HEK293T (cell line): ENCODE data around the gene SPRYD3.
"Not testable (repeated sequence)": the region's sequence is repeated elsewhere in the genome, so short reads cannot be mapped to it uniquely, and the experiment has no call there.

Experiments used
- CTCF ChIA-PET: fragments of 350-600 bp; formaldehyde crosslinking; extraction: SDS; loops from one replicate; lab custom pipeline; 2021; ENCODE audit warnings: antibody characterized with exemption, inconsistent platforms; lab: Yijun Ruan, JAX
- POLR2A ChIA-PET: fragments of 350-600 bp; formaldehyde crosslinking; extraction: SDS; loops from one replicate; lab custom pipeline; 2020; ENCODE audit warnings: antibody characterized with exemption, inconsistent platforms; lab: Yijun Ruan, JAX
- DNase-seq: peaks from one replicate; pipeline ENCODE4 v3.0.0; 2012; ENCODE audit warnings: mixed read lengths; ENCODE audit errors: extremely low spot score
- ARNT ChIP-seq: fragments of 450-650 bp; IDR thresholded peaks from 2 replicates; pipeline ENCODE4 v1.6.1; 2017; ENCODE audit warnings: mild to moderate bottlenecking
- BHLHE40 ChIP-seq: fragments of 450-650 bp; IDR thresholded peaks from 2 replicates; pipeline ENCODE4 v1.6.1; 2016; ENCODE audit warnings: mild to moderate bottlenecking, moderate library complexity, borderline replicate concordance
- CTBP1 ChIP-seq: fragments of 450-650 bp; IDR thresholded peaks from 2 replicates; pipeline ENCODE4 v1.6.1; 2016; ENCODE audit warnings: borderline replicate concordance
- ELF4 ChIP-seq: fragments of 450-650 bp; IDR thresholded peaks from 2 replicates; pipeline ENCODE4 v1.6.1; 2017; ENCODE audit warnings: antibody characterized with exemption
- FOXA1 ChIP-seq: fragments of 450-650 bp; IDR thresholded peaks from 2 replicates; pipeline ENCODE4 v1.6.1; 2016; ENCODE audit warnings: mild to moderate bottlenecking
- FOXK2 ChIP-seq: fragments of 450-650 bp; IDR thresholded peaks from 2 replicates; pipeline ENCODE4 v1.6.1; 2016; ENCODE audit warnings: mild to moderate bottlenecking
- FOXM1 ChIP-seq: fragments of 450-650 bp; IDR thresholded peaks from 2 replicates; pipeline ENCODE4 v1.6.1; 2017; ENCODE audit warnings: mild to moderate bottlenecking, borderline replicate concordance
- HDGF ChIP-seq: fragments of 450-650 bp; IDR thresholded peaks from 2 replicates; pipeline ENCODE4 v1.6.1; 2017; ENCODE audit warnings: antibody characterized with exemption, borderline replicate concordance
- L3MBTL2 ChIP-seq: fragments of 450-650 bp; conservative IDR thresholded peaks from 2 replicates; pipeline ENCODE4 v1.6.1; 2016; ENCODE audit warnings: mild to moderate bottlenecking
- LEF1 ChIP-seq: fragments of 450-650 bp; IDR thresholded peaks from 2 replicates; pipeline ENCODE4 v1.6.1; 2017; ENCODE audit warnings: mild to moderate bottlenecking, borderline replicate concordance
- NFRKB ChIP-seq: fragments of 450-650 bp; IDR thresholded peaks from 2 replicates; pipeline ENCODE4 v1.6.1; 2016; ENCODE audit warnings: mild to moderate bottlenecking, moderate library complexity
- PKNOX1 ChIP-seq: fragments of 450-650 bp; IDR thresholded peaks from 2 replicates; pipeline ENCODE4 v1.6.1; 2016
- SP1 ChIP-seq: fragments of 450-650 bp; IDR thresholded peaks from 2 replicates; pipeline ENCODE4 v1.6.1; 2017
- SUZ12 ChIP-seq: fragments of 450-650 bp; IDR thresholded peaks from 2 replicates; pipeline ENCODE4 v1.6.1; 2016; ENCODE audit warnings: mild to moderate bottlenecking
- TARDBP ChIP-seq: fragments of 450-650 bp; IDR thresholded peaks from 2 replicates; pipeline ENCODE4 v1.6.1; 2016
- ZNF384 ChIP-seq: fragments of 450-650 bp; IDR thresholded peaks from 2 replicates; pipeline ENCODE4 v1.6.1; 2016

The SPRYD3 gene

GRCh38 chr12:53113951-53114350 is 34.8 kb upstream of the SPRYD3 start:
- ChIA-PET POLR2A (no interaction called here), CTCF (no interaction called here)
- no peak for DNase-seq
- no peak for TF ChIP-seq ARNT
- no peak for TF ChIP-seq PKNOX1
- no peak for TF ChIP-seq FOXK2
- no peak for TF ChIP-seq LEF1
- TF ChIP-seq FOXM1 = no peak
- no peak for TF ChIP-seq HDGF
- TF ChIP-seq SUZ12 = no peak
- TF ChIP-seq FOXA1 = no peak
- no peak for TF ChIP-seq CTBP1
- no peak for TF ChIP-seq L3MBTL2
- no peak for TF ChIP-seq SP1
- TF ChIP-seq ELF4 = no peak
- TF ChIP-seq NFRKB = no peak
- TF ChIP-seq ZNF384 = no peak
- no peak for TF ChIP-seq BHLHE40
- no peak for TF ChIP-seq TARDBP

GRCh38 chr12:53113136-53113705 is 34.0 kb upstream of the SPRYD3 start:
- ChIA-PET POLR2A (no interaction called here), CTCF (no interaction called here)
- TF ChIP-seq BHLHE40 = no peak
- DNase-seq = no peak

GRCh38 chr12:53112431-53112830 is 33.2 kb upstream of the SPRYD3 start:
- POLR2A ChIA-PET, CTCF ChIA-PET: not testable (repeated sequence)

GRCh38 chr12:53107122-53107521 is 27.9 kb upstream of the SPRYD3 start:
- ChIA-PET POLR2A (no interaction called here), CTCF (no interaction called here)
- TF ChIP-seq FOXA1 (no peak), L3MBTL2 (no peak), BHLHE40 (no peak), NFRKB (no peak), PKNOX1 (no peak), LEF1 (no peak), SP1 (no peak), ELF4 (no peak), HDGF (no peak), ARNT (no peak), FOXM1 (no peak), ZNF384 (no peak), CTBP1 (no peak), TARDBP (no peak), SUZ12 (no peak), FOXK2 (no peak)

More at GRCh38 chr12:53112431-53112830, 33.2 kb upstream of the SPRYD3 start:
- not testable (repeated sequence) for DNase-seq

GRCh38 chr12:53105712-53106439 is 26.7 kb upstream of the SPRYD3 start:
- POLR2A ChIA-PET = no interaction called here
- no peak for TF ChIP-seq PKNOX1
- no peak for TF ChIP-seq ARNT
- TF ChIP-seq LEF1 = no peak
- TF ChIP-seq FOXK2 = no peak
- TF ChIP-seq FOXA1 = no peak
- CTCF ChIA-PET = no interaction called here
- DNase-seq = no peak

More at GRCh38 chr12:53107122-53107521, 27.9 kb upstream of the SPRYD3 start:
- DNase-seq = no peak

GRCh38 chr12:53105256-53105655 is 26.1 kb upstream of the SPRYD3 start:
- ChIA-PET CTCF (no interaction called here), POLR2A (no interaction called here)
- TF ChIP-seq ZNF384 (no peak), PKNOX1 (no peak), FOXM1 (no peak)
- no peak for DNase-seq
